SKM-1 treated with dmso at 0.1 percent for 144 hours (cell line): ENCODE results near the gene KDM5B.
A peak's percentile ranks its signal among the peaks of the same experiment; 100 is the strongest.
"Not testable (repeated sequence)": the region's sequence is repeated elsewhere in the genome, so short reads cannot be mapped to it uniquely, and the experiment has no call there.

ENCODE experiments used
- DNase-seq: peaks from one replicate; lab custom pipeline; 2025; ENCODE audit not compliant: unreplicated experiment; lab: John Stamatoyannopoulos, UW

KDM5B gene

DNA sequence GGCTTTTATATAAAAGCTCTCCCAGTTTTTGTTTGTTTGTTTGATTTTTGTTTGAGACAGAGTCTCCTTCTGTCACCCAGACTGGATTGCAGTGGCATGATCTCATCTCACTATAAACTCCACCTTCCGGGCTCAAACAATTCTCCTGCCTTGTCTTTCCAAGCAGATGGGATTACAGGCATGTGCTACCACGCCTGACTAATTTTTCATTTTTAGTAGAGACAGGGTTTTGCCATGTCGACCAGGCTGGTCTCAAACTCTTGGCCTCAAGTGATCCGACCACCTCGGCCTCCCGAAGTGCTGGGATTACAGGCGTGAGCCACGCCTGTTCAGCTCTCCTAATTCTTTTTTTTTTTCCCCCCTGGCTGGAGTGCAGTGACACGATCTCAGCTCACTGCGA, 6.9 kb upstream of the KDM5B start:
- DNase-seq: no peak

- no peak for DNase-seq
Measured at GRCh38 chr1:202812176-202813026, 4.2 kb upstream of the KDM5B start.

GRCh38 chr1:202811296-202812175, 3.3 kb upstream of the KDM5B start:
- DNase-seq: no peak

- peak; percentile 97 for DNase-seq
Measured at GRCh38 chr1:202810615-202811295, 2.5 kb upstream of the KDM5B start, which contains the start of gene PCAT6. PCAT6 (plus strand) TSS chr1:202810954.

GRCh38 chr1:202810193-202810614, 2.0 kb upstream of the KDM5B start:
- no peak for DNase-seq

- DNase-seq: no peak
Measured at GRCh38 chr1:202809597-202810159, 1.5 kb upstream of the KDM5B start.

DNA sequence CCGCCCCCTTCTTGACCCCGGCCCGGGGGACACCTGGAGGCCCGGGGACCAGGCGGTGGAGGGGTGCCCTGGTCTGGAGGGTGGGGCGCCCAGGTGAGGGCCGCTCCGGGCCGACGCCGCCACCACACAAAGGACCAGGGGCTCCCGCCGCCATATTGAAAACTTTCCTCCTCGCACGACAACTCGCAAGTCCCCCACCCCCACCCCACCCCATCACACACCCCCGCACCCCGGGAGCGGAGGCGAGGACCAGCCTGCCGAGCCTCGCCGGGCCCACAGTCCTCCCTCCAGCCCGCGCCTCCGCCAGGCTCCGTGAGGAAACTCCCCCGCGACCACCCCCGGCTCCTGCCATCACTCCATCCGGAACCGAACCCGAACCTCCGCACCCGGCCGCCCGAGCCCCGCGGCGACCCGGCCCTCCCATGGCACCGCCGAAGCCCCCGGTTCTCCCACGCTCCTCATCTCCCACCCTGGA, 733 bp downstream of the KDM5B start:
- DNase-seq: peak; percentile 20

DNA sequence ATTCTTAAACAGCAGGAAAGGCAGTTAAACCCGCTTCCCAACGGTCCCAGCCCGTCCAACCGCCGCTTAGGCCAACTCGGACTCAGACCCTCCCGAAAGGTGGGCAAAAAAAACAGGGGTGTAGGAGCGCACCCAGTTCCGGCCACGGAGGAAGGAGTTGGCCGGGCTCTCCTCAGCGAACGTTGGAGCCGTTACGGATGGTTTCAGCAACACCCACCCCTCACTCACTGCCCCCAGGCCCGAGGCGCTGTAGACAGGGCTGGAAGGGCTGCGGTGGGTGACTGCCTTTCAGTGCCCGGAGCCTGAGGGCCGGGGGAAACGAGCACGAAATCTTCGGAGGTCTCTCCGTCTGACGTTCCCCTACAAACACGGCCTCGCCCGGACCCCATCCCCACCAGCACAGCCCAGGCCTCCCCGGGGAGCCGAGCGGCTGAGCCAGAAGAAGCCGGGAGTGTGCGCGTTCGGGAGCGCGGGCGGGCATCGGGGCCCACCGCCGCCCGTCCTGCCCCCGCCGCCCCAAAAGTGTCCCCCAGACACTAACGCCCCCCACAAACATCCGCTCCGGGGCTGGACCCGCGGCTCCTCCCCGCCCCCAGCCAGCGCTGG, 1.3 kb downstream of the KDM5B start:
- DNase-seq: no peak

DNA sequence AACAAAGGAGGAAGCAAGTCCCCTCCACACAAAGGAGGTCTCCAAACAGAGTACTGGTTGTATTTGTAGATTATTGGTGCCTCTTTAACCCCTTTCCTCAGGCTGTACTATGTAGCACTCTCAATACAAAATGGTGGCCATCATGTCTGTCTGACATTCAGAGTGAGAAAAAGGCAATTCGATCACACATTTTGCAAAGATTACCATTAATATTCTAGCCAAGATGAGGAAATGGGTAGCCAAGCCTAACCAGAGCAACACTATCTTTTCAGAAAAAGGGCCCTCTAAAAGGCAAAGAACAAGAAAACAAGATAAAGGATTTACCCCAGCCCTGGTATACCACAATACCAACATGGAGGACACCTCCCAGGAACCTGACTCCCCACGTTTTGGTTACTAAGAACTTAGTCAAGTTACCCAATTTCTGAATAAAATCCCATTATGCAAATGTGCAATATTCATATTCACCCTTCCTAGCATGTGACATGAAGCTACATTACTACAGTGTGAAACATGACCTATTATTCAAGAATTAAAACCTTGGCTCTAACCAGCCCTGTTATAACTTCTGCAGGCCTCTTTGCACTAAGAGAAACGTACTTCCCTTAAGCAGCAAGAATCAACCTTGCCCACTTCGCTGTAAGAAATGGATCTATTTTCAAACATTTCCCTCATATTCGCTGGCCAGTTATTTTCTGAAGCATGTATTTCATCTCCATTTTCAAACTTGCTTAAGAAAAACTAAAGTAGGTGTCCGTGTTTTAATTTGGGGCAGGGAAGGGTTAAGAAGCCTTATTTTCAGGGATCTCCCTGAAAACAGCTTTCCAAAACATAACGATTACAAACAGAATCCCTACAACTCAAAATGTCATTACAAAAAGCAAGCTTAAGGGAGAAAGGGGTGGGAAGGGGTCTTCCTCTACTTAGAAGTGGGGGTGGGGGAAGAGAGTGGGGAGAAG, 2.1 kb downstream of the KDM5B start:
- DNase-seq: peak; percentile 41

- DNase-seq: no peak
Measured at GRCh38 chr1:202804126-202804525, 4.1 kb downstream of the KDM5B start.

DNA sequence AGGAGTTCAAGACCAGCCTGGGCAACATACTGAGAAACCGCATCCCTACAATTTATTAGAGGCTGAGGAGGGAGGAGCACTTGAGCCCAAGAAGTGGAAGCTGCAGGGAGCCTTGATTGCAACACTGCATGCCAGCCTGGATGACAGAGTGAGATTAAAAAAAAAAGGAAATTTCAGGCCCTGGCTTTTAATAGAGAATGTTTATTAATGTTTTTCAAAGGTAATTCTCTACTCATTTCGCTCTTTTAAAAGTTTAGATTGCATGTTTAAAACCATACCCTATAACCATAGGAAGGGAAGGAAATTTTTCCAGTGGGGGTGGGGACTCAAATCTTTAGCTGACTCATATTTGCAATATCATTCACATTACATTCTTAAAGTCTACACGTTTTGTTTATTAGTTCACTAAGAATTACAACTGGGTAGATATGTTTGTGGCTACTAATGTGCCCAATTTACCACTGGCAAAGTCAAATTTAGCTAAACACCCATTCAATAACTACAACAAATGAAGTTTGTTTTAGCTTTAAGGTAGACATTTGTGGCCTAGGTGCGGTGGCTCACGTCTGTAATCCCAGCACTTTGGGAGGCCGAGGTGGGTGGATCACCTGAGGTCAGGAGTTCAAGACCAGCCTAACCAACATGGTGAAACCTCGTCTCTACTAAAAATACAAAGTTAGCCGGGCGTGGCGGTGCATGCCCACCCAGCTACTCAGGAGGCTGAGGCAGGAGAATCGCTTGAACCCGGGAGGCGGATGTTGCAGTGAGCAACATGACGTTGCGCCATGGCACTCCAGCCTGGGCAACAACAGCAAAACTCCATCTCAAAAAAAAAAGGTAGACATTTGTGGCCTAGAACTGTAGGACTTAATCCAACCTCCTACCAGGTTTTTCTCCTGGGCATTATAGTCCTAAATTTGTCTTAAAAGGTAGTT, 5.0 kb downstream of the KDM5B start:
- DNase-seq: peak; percentile 14

DNA sequence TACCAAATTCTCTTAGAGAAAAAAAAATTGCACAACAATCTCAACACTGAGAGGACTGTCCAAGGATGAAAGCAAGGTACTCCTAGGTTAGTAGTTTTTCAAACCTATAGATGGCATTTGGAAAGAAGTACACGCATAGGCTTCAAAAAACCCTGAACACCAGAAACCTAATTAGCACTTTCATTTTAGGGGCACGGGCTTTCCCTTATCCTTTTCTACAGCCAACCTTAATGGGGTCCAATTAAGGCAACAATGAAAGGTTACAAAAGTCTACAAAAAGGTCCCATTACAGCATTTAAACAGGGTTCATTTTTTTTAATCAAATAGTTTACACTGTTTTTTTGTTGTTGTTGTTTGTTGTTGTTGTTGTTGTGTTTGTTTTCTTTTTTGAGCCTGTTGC, 6.2 kb downstream of the KDM5B start:
- no peak for DNase-seq

GRCh38 chr1:202801175-202801574, 7.0 kb downstream of the KDM5B start:
- no peak for DNase-seq

GRCh38 chr1:202800742-202801141, 7.5 kb downstream of the KDM5B start:
- no peak for DNase-seq

- DNase-seq: no peak
Measured at GRCh38 chr1:202798792-202799331, 9.4 kb downstream of the KDM5B start.

DNA sequence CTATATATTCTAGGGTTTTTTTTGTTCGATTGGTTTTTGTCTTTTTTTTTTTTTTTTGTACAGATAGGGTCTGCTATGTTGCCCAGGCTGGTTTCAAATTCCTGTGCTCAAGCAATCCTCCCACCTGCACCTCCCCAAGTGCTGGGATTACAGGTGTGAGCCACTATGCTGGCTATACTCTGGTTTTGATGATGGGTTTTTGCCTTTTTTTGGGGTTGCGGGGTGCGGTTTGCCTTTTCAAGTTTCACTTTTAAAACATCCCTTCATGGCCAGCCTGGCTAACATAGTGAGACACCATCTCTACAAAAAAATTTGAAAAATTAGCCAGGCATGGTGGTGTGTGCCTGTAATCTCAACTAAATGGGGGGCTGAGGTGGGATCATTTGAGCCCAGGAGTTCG, 10.0 kb downstream of the KDM5B start:
- DNase-seq: no peak

DNA sequence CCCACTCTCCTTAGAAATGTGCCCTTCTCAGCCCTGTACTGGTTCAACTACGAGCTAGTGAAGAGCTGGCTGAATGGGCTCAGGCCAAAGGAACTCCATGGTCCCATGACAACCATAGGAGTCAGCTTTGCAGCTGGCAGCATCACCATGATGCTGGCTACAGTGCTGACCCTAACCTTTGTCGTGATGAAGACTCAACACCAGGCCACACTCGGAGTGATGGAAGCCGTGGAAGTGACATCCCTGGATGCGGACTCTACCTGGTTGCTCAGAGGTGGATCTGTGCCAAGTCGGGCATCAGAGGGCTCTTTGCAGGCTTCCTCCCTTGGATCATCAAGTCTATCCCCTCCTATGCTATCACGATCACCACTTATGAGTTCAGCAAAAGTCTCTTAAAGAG, 11.6 kb downstream of the KDM5B start:
- DNase-seq: no peak

DNA sequence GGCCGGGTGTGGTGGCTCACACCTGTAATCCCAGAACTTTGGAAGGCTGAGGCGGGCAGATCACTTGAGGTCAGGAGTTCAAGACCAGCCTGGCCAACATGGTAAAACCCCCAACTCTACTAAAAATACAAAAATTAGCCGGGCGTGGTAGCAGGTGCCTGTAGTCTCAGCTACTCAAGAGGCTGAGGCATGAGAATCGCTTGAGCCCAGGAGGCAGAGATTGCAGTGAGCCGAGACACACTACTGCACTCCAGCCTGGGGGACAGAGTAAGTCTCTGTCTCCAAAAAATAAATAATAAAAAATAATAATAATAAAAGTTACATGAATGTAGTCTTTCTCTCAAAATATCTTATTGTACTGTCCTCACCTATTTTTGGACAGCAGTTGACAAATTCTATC, 13.3 kb downstream of the KDM5B start:
- DNase-seq: not testable (repeated sequence)
